Breast epithelium (tissue), 3 donors: Measurements from ENCODE around the gene DMD.

Experiments
- POLR2A ChIP-seq: fragments of 450-650 bp; IDR thresholded peaks from one replicate; pipeline ENCODE4 v1.6.1; 2016; ENCODE audit warnings: antibody characterized with exemption, mild to moderate bottlenecking, moderate library complexity
- TF ChIP-seq, protein P1 (sequence below), 3 donors: fragments of 450-650 bp; IDR thresholded peaks; one replicate each; pipeline ENCODE4 v1.5.1; 2016 to 2017; ENCODE audit warnings: antibody characterized with exemption in 3 of 3, mild to moderate bottlenecking in 3 of 3, moderate library complexity in 3 of 3

DNA sequence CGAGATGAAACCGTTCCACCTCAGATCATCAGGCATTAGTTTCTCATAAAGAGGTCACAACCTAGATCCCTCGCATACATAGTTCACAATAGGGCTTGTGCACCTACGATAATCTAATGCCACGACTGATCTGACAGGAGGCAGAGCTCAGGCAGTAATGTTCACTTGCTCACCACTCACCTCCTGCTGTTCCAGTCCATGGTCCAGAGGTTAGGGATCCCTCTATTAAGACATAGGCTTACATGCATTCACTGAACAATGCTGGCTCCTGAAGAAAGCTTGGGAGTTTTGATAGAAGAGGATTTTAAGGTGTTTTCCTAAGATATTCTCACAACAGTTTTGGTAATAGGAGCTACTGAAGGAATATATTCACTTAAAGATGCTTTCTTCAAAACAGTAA lies 1903.4 kb downstream of the DMD start:
- TF ChIP-seq, protein P1, sequence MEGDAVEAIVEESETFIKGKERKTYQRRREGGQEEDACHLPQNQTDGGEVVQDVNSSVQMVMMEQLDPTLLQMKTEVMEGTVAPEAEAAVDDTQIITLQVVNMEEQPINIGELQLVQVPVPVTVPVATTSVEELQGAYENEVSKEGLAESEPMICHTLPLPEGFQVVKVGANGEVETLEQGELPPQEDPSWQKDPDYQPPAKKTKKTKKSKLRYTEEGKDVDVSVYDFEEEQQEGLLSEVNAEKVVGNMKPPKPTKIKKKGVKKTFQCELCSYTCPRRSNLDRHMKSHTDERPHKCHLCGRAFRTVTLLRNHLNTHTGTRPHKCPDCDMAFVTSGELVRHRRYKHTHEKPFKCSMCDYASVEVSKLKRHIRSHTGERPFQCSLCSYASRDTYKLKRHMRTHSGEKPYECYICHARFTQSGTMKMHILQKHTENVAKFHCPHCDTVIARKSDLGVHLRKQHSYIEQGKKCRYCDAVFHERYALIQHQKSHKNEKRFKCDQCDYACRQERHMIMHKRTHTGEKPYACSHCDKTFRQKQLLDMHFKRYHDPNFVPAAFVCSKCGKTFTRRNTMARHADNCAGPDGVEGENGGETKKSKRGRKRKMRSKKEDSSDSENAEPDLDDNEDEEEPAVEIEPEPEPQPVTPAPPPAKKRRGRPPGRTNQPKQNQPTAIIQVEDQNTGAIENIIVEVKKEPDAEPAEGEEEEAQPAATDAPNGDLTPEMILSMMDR (IDR thresholded peaks at IDR 0.05), result no peak
- TF ChIP-seq POLR2A, result no peak
